Fibroblast of lung (primary cell): ENCODE data around the gene MIPOL1. TPM values are rescaled to one million over a fixed set of nuclear protein-coding genes. Genes with fewer than 3 reads are reported as not detected.
A peak's percentile ranks its signal among the peaks of the same experiment; 100 is the strongest.

Experiments
- DNase-seq, 2 donors: peaks; one replicate each; pipeline versions ENCODE4 v3.0.0 to v3.0.0-alpha.2; 2010; ENCODE audit warnings: low read depth in 2 of 2
- H2AFZ ChIP-seq: 2 replicates; pipeline ENCODE4 v1.5.1; 2012; ENCODE audit warnings: low read length, control low read depth, inconsistent platforms
- H3K27ac ChIP-seq: 2 replicates; pipeline ENCODE4 v1.5.1; 2011; ENCODE audit warnings: low read length, control low read depth; ENCODE audit not compliant: insufficient read depth
- H3K27me3 ChIP-seq: 2 replicates; pipeline ENCODE4 v1.5.1; 2011; ENCODE audit warnings: mild to moderate bottlenecking, low read length; ENCODE audit not compliant: control insufficient read depth, insufficient read depth
- H3K36me3 ChIP-seq: 2 replicates; pipeline ENCODE4 v1.5.1; 2011; ENCODE audit warnings: low read length; ENCODE audit not compliant: control insufficient read depth, insufficient read depth
- H3K4me1 ChIP-seq: 2 replicates; pipeline ENCODE4 v1.5.1; 2011; ENCODE audit warnings: low read length; ENCODE audit not compliant: control insufficient read depth, insufficient read depth; ENCODE audit errors: extremely low read depth
- H3K4me2 ChIP-seq: 2 replicates; pipeline ENCODE4 v1.5.1; 2011; ENCODE audit warnings: low read length, control low read depth; ENCODE audit not compliant: insufficient read depth; ENCODE audit errors: extremely low read depth
- H3K4me3 ChIP-seq, 4 experiments: fragments of 200-600 bp in 1 of 4; sonication (generic) in 1 of 4; replicated peaks in 1 of 4; 2 replicates each; pipeline ENCODE4 v1.5.1; 2011 to 2016; ENCODE audit warnings: low read length in 4 of 4, low read depth in 3 of 4, mild to moderate bottlenecking in 3 of 4, control low read depth in 2 of 4, inconsistent platforms in 1 of 4, mixed read lengths in 1 of 4; ENCODE audit not compliant: insufficient read depth in 1 of 4; ENCODE audit errors: control extremely low read depth in 1 of 4
- H3K79me2 ChIP-seq: 2 replicates; pipeline ENCODE4 v1.5.1; 2012; ENCODE audit warnings: mild to moderate bottlenecking, low read length, inconsistent platforms; ENCODE audit not compliant: control insufficient read depth, insufficient read depth
- H3K9ac ChIP-seq: 2 replicates; pipeline ENCODE4 v1.5.1; 2011; ENCODE audit warnings: mild to moderate bottlenecking, low read length, control low read depth; ENCODE audit not compliant: insufficient read depth
- H3K9me3 ChIP-seq: 2 replicates; pipeline ENCODE4 v1.5.1; 2012; ENCODE audit warnings: low read depth, low read length; ENCODE audit not compliant: control insufficient read depth, insufficient read depth
- H4K20me1 ChIP-seq: 2 replicates; pipeline ENCODE4 v1.5.1; 2011; ENCODE audit warnings: low read length; ENCODE audit not compliant: control insufficient read depth, insufficient read depth; ENCODE audit errors: extremely low read depth
- EZH2 ChIP-seq: IDR thresholded peaks from 2 replicates; pipeline ENCODE4 v1.5.1; 2012; ENCODE audit warnings: low read length, control low read depth, mild to moderate bottlenecking; ENCODE audit errors: missing control alignments
- polyA plus RNA-seq, 2 donors: library from polyadenylated mRNA; depleted of rRNA in 1 of 2; stranded (reverse) in 1 of 2; unstranded in 1 of 2; fragments of >200 nt; gene quantifications; 2 replicates each; pipeline ENCODE4 v1.2.1, GENCODE V29; 2011 to 2012; ENCODE audit warnings: missing spikeins in 1 of 2
- total RNA-seq: library from RNA; depleted of rRNA; stranded (reverse); fragments of >200 nt; gene quantifications from 2 replicates; pipeline ENCODE4 v1.2.1, GENCODE V29; 2014
- TF ChIP-seq, protein P1 (sequence below), 2 donors: IDR thresholded peaks in 1 of 2; conservative IDR thresholded peaks in 1 of 2; 1 replicate in 1 of 2; 2 replicates in 1 of 2; pipeline ENCODE4 v1.5.1; 2011 to 2012; ENCODE audit warnings: low read length in 2 of 2, control low read depth in 1 of 2, inconsistent platforms in 1 of 2, low read depth in 1 of 2, mild to moderate bottlenecking in 1 of 2

Gene MIPOL1
- total and polyA plus RNA-seq, 2 donors (not counting 1 experiment from before 2014, with no cell fraction given), result 6.4 to 8.6 TPM

GRCh38 chr14:37589715-37590427 is 392.1 kb downstream of the MIPOL1 start:
- Histone ChIP-seq H3K36me3 (no peaks in the 10 kb centered on the region), H3K4me3 (no peak overlapping the region), H3K9ac (no peak overlapping the region), H3K27ac (no peak overlapping the region), H3K4me1 (no peaks in the 10 kb centered on the region), H3K9me3 (no peaks in the 10 kb centered on the region), H3K4me2 (no peak overlapping the region), H3K27me3 (peaks cover 78% of the 10 kb centered on the region), H3K79me2 (no peaks in the 10 kb centered on the region), H4K20me1 (no peaks in the 10 kb centered on the region), H2AFZ (no peak overlapping the region)
- DNase-seq, result no peak
- no peak for TF ChIP-seq EZH2
- TF ChIP-seq, protein P1, sequence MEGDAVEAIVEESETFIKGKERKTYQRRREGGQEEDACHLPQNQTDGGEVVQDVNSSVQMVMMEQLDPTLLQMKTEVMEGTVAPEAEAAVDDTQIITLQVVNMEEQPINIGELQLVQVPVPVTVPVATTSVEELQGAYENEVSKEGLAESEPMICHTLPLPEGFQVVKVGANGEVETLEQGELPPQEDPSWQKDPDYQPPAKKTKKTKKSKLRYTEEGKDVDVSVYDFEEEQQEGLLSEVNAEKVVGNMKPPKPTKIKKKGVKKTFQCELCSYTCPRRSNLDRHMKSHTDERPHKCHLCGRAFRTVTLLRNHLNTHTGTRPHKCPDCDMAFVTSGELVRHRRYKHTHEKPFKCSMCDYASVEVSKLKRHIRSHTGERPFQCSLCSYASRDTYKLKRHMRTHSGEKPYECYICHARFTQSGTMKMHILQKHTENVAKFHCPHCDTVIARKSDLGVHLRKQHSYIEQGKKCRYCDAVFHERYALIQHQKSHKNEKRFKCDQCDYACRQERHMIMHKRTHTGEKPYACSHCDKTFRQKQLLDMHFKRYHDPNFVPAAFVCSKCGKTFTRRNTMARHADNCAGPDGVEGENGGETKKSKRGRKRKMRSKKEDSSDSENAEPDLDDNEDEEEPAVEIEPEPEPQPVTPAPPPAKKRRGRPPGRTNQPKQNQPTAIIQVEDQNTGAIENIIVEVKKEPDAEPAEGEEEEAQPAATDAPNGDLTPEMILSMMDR (conservative IDR thresholded peaks at IDR 0.05 in 1 of 2, IDR thresholded peaks at IDR 0.05 in 1 of 2; ENCODE audit: low read depth in 1 of 2, low read length in 2 of 2), result no peak

- Histone ChIP-seq H3K4me2 (no peak overlapping the region), H3K4me1 (no peaks in the 10 kb centered on the region), H3K27ac (no peak overlapping the region), H3K27me3 (peaks cover 73% of the 10 kb centered on the region), H3K4me3 (no peak overlapping the region), H3K9me3 (no peaks in the 10 kb centered on the region), H3K79me2 (no peaks in the 10 kb centered on the region), H3K9ac (no peak overlapping the region), H4K20me1 (no peaks in the 10 kb centered on the region), H2AFZ (no peak overlapping the region), H3K36me3 (no peaks in the 10 kb centered on the region)
- DNase-seq, result no peak
- peak; percentile 45 for TF ChIP-seq EZH2
- TF ChIP-seq, protein P1 (conservative IDR thresholded peaks at IDR 0.05 in 1 of 2, IDR thresholded peaks at IDR 0.05 in 1 of 2; ENCODE audit: low read depth in 1 of 2, low read length in 2 of 2), result no peak
These were observed 392.8 kb downstream of the MIPOL1 start for GRCh38 chr14:37590428-37591139.

GRCh38 chr14:37591311-37591940 is 393.7 kb downstream of the MIPOL1 start:
- no peaks in the 10 kb centered on the region for H3K9me3 ChIP-seq
- H3K27ac ChIP-seq, result no peak overlapping the region
- H3K79me2 ChIP-seq, result no peaks in the 10 kb centered on the region
- H2AFZ ChIP-seq, result no peak overlapping the region
- H3K4me3 ChIP-seq, result no peak overlapping the region
- H3K36me3 ChIP-seq, result no peaks in the 10 kb centered on the region
- no peak overlapping the region for H3K4me2 ChIP-seq
- no peak for DNase-seq
- no peaks in the 10 kb centered on the region for H3K4me1 ChIP-seq
- no peak overlapping the region for H3K9ac ChIP-seq
- TF ChIP-seq, protein P1 (conservative IDR thresholded peaks at IDR 0.05 in 1 of 2, IDR thresholded peaks at IDR 0.05 in 1 of 2; ENCODE audit: low read depth in 1 of 2, low read length in 2 of 2), result no peak
- no peak for TF ChIP-seq EZH2
- H4K20me1 ChIP-seq, result no peaks in the 10 kb centered on the region
- H3K27me3 ChIP-seq, result peaks cover 75% of the 10 kb centered on the region
